ENCODE results near the gene HSFX2. TPM values are rescaled to one million over a fixed set of nuclear protein-coding genes. Genes with fewer than 3 reads are reported as not detected.
"Not testable (repeated sequence)": the region's sequence is repeated elsewhere in the genome, so short reads cannot be mapped to it uniquely, and the experiment has no call there.

HSFX2 gene
- polyA plus RNA-seq, 3 donors, result 0.54 to 1.0 (median 0.71) TPM

DNA sequence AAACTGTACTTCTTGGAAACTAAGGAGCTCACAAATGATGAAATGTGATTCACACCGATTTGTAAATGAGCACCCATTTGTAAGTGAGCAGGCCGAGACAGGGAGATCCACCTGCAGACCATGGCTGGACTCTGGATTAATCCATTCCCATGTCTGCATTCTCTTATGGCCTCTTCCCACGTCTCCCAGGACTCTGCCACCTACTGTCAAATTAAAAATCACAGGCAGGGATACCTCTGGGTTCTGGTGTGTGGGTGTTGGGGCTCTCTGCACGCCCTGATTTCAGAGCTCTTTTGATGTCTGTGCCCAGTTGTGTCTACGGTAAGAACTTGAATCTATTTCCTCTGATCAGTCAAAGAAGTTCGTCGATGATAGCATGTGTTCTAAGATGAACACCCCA is 4.1 kb downstream of the HSFX2 start:
- DNase-seq (ENCODE audit: low read depth in 3 of 3, low spot score in 2 of 3), result not testable (repeated sequence)

DNA sequence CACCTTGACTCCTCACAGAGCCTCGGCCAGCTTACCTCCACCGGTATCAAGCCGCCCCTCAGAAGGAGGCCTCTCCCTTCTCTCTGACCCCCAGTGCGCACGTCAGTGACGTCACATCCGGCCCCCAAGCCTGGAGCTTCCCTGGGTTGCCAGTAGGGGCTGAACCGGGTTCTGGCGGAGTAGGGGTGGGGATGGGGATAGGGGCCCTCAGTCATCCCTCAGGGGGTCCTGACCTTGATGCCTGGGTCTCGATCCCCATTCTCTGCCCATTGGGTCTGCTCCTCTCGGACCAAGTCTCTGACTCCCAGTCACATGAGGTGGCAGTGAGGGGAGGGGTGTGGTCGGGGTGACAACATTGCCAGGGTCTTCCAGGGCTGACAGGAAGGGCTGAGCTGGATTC is 7.8 kb downstream of the HSFX2 start, which contains the start of gene MAGEA9B:
MAGEA9B (minus strand) TSS at position 101 of the 400 bp plus-strand sequence. CDS start 4,280 bp downstream, outside the sequence.
- not testable (repeated sequence) for DNase-seq (ENCODE audit: low read depth in 3 of 3, low spot score in 2 of 3)

DNA sequence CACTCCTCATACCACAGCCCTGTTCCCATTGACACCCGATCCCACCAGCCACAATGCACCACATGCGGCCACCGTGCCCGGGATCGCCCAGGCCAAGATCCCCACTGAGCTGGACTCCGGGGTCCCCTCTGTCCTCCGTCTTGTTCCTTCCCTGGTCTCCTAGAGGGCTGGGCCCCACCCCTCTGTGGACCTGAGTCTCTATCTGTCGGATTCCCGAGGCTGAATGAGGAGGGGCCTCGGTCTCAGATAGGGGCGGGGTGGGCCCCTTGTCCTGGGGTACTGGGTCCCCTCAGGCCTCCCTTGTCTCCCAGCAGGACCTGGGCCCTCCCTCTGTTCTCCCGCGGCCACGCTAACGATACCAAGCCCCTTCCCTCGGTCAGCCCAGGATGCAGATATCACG is 9.5 kb downstream of the HSFX2 start:
- DNase-seq (ENCODE audit: low read depth in 3 of 3, low spot score in 2 of 3), result not testable (repeated sequence)

- not testable (repeated sequence) for DNase-seq (ENCODE audit: low read depth in 3 of 3, low spot score in 2 of 3)
These were observed 21.7 kb downstream of the HSFX2 start for GRCh38 chrX:149573456-149573855.

DNA sequence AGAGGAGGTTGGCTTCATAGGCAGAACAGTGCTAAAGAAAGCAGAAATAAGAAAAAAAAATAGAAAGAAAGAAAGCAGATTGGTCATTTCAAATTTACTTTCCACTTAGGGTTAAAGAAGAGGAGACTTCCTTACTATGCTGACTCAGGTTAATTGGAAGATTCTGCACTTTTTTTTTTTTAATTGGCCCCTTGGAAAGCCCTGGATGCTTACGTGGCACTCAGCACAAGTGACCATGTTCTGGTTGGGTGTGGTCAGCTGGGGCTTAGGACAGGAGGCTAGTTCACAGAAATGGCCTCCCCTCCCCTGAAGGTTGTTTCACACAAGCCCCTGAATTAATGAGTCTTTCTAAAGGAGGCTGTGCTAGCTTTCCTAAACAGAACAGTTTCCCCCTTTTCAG is 22.4 kb downstream of the HSFX2 start:
- DNase-seq (ENCODE audit: low read depth in 3 of 3, low spot score in 2 of 3), result no peak

DNA sequence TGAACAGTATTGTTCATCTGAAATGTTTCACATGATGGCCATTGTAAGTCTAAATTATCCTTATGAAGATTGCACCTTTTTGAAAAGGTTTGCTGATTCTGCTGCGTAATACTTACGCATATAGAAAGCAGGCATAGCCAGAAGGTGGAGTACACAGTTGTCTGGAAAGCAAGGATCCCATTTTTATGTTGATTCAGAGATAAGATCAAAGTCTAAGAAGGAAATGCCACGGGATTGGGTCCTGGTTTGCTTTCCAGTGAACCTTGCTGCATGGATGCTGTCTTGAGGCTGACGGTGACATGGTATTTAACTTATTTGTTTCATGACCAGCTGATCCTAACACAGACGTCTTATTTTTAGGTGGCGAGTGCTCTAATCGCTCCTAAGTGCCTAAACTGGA is 23.3 kb downstream of the HSFX2 start:
- no peak for DNase-seq (ENCODE audit: low read depth in 3 of 3, low spot score in 2 of 3)

DNA sequence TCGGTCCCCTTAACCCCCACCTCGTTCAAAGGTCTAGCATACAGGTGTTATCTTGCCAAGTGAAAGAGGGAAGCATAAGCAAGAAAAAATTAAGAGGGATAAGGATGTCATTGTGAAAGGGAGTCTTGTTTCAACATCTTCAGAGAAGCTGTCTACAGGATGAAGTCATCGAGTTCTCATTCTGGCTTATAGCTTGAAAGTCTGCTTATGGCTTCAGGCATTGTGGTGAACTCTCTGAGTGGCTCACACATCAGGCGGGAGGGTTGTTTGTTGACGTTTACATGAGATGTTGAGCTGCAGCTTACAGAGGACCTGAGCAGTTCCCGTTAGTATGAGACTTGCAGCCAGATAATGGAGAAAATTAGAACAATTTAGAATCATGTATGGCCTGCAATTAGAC is 24.4 kb downstream of the HSFX2 start:
- DNase-seq (ENCODE audit: low read depth in 3 of 3, low spot score in 2 of 3), result no peak

DNA sequence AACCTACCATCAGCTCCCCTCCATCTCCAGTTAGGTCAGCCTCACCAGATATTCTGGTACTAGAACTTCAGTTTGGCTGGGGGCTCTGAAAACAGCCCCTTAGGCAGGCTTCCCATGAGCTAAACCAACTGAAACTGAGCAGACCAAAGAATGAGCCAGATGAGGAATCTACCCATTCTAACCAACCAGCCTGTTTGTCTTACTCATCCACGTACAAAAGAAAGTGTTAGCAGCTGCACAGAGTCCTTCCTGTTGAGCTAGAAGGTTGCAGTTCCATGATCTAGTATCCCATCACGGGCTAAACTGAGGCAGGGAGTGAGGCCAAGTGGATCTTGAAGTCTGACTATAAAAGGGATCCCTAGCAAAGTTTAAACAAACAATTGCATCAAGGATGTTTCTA is 25.3 kb downstream of the HSFX2 start:
- DNase-seq (ENCODE audit: low read depth in 3 of 3, low spot score in 2 of 3), result no peak

DNA sequence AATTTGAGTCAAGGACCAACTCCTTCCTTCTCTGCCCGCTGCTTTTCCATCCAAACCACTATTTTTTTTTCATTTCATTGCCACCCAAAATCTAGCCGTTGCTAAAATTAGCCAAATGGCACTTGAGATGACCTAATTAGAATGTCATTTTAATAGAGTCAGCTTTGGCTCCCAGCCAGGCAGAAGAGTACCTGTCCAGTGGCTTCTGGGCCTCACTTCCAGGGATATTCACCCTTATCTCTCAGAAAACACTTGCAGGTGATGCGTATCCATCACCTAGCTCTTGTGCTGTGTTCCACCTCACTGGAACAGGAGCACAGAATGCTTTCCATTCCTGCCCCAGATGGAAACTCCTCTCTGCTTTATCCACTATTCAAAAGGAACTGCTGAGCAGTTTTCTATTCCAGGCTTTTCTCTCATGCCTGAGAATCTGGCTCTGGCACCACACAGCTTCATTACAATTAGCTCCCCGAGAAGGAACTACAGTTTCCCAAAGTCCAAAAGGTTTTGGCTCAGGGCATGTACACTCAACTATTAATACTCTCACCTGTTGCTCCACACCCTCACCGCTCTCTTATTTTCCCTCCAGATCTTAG is 26.3 kb downstream of the HSFX2 start:
- DNase-seq (ENCODE audit: low read depth in 3 of 3, low spot score in 2 of 3), result no peak

GRCh38 chrX:149567621-149568417 is 27.3 kb downstream of the HSFX2 start:
- DNase-seq (ENCODE audit: low read depth in 3 of 3, low spot score in 2 of 3), result no peak

- DNase-seq (ENCODE audit: low read depth in 3 of 3, low spot score in 2 of 3), result no peak
These were observed 31.8 kb downstream of the HSFX2 start for GRCh38 chrX:149563359-149563758.

DNA sequence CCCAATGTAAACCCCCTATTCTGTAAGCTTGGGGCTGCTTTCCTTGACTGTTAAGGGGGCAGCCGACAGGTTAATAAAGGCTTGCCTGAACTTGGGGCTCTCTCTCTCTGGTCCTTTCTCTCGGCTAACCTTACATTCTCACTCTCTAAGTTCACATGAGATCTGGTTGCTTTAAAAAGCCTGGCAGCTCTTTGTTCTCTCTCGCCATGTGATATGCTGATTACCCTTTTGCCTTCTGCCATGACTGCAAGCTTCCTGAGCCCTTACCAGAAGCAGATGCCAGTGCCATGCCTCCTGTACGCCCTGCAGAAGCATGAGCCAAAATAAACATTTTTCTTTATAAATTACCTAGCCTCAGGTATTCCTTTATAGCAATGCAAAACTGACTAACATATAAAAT is 39.9 kb downstream of the HSFX2 start:
- DNase-seq (ENCODE audit: low read depth in 3 of 3, low spot score in 2 of 3), result not testable (repeated sequence)

GRCh38 chrX:149551939-149552248 is 43.2 kb downstream of the HSFX2 start:
- DNase-seq (ENCODE audit: low read depth in 3 of 3, low spot score in 2 of 3), result not testable (repeated sequence)

DNA sequence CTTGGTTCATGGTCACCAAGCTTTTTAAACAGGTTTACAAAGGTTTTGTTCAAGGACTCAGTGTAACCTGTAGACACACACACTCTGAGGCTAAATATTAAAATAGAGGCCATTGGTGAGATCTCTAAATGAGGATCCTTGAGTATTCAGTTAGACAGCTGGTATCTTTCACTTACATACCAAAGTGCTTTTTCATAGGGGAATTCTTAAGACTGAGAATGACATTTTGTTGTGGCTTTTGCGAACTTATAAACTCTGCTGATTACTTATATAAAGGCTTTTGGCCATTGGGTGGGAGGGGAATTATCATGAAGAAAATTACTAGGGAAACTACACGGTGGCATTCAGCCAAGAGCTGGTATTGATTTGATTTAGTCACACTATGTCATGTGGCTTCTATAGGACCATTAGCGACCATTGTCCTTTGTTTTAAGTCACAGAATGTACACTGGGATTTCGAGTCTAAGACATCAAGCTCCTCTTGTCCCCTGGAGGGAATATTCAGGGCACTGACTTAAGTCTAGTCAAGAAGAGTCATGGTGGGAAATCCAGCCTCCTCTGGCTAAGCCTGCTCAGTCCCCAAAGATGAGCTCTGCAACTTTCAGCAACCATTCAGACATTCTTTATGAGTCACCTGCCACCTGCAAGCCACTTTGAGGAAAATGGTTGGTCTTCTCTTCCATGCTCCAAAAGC is 43.7 kb downstream of the HSFX2 start:
- DNase-seq (ENCODE audit: low read depth in 3 of 3, low spot score in 2 of 3), result not testable (repeated sequence)

DNA sequence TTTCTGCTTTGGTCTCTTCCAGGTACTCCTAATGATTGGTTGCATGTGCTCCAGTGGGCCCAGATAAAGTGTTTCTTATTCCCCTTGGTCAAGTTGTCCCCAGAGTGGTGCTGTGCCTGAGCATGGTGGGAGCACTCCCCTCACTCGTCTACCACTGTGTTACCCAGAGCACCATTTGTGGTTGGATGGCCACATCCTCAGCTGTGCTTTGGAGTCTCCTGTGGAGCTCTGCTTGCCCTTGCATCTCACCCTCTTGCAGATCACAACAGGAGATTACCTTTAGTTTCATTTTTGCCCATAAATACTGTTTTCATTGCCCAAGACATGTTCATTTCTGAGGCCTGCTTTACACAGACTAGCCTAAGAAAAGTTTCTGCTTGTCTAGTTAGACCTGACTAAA is 44.7 kb downstream of the HSFX2 start:
- not testable (repeated sequence) for DNase-seq (ENCODE audit: low read depth in 3 of 3, low spot score in 2 of 3)

GRCh38 chrX:149549701-149550100 is 45.4 kb downstream of the HSFX2 start, which contains the start of gene HSFX3:
TSS of gene HSFX3 (minus strand) at chrX:149549924. CDS start at chrX:149549852, 72 bp downstream.
- not testable (repeated sequence) for DNase-seq (ENCODE audit: low read depth in 3 of 3, low spot score in 2 of 3)

DNA sequence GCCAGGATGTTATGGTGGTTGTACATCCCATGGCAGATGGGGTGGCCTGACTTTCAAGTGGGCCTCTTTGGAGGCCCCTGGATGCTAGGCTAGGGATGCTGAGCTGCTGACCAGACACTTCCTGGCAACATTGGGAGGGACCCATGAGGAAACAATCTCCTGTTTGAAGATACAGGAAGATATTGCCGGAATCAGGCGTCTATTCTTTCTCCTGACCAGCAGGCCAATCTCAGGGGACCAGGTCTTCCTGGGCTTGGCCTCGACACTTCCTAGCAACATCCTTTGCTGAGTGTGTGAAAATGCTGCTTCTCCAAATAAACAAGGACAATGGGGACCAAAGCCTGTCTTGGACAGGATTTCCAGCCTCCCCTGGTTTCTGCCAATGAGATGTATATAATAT is 47.3 kb downstream of the HSFX2 start:
- DNase-seq (ENCODE audit: low read depth in 3 of 3, low spot score in 2 of 3), result not testable (repeated sequence)

- DNase-seq (ENCODE audit: low read depth in 3 of 3, low spot score in 2 of 3), result not testable (repeated sequence)
These were observed 48.2 kb downstream of the HSFX2 start for GRCh38 chrX:149546962-149547361.

DNA sequence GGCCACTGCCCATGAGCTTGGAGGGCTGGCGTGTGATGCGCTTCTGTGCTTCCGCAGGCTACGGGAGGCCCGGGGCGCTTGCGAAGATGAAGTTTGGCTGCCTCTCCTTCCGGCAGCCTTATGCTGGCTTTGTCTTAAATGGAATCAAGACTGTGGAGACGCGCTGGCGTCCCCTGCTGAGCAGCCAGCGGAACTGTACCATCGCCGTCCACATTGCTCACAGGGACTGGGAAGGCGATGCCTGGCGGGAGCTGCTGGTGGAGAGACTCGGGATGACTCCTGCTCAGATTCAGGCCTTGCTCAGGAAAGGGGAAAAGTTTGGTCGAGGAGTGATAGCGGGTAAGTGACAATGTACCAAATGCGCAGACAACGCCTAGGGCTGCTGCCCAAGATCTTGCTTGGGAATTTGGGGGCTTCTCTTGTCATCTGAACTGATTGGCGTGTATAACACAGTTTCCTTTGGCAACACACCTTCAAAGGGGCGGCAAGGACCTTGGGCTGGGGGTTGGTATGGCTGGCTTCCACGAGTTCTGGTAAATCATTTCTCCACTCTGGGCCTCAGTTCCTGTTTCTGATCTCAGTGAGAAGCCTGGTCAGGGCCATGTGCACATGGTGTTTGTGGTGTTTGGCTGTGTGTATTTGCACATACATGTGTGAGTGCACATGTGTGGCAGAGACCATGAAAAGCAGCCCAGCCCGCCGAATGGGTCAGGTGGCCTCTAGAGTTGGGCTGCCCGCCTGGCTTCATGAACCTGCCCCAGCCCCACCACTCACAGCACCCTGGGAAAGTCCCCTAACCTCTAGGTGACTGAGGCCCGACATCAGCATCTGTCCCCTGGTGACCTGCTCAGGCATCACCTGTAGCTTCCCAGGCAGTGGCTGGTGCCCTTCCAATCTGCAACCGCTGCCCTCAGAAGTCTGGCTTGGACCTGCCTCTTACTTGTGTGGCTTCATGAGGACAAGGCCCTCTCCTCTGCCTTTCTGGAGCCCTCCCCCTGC is 49.3 kb downstream of the HSFX2 start:
- DNase-seq (ENCODE audit: low read depth in 3 of 3, low spot score in 2 of 3), result not testable (repeated sequence)
